NCI-H1694 (cell line): ENCODE measurements around the gene THAP7.

ENCODE experiments used
- DNase-seq: peaks from one replicate; lab custom pipeline; 2025; lab: John Stamatoyannopoulos, UW

THAP7 gene

DNA sequence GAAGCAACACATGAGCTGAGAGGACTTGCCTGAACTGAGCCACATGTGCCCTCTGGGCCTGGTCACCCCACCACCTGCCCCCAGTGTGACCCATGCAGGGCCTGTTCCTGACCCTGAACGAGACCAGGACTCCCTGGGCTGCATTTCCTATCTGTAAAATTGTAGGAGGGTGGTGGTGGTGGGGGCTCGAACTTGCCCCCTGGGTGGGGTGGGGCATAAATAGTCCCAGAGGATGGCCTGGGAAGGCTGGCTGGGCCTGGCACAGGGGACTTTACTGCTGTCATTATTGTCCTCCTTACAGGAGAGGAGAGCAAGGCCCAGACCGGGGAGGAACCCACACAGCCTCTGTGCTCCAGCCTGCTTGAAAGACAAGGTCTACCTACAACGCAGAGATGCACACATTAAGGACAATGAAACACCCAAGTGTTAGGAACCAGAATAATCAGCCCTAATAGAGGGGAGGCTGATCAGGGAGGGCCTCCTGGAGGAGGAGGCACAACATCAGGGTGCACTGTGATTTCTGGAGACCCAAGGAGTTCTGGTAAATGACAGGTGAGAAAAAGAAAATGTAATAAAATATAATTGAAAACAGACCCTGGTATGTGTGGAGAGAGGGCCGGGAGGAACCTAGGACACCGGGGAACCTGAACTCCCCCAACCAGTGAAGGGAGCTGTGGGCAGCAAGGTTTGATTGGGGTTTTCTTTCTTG lies 37.7 kb downstream of the THAP7 start:
- DNase-seq, result no peak

DNA sequence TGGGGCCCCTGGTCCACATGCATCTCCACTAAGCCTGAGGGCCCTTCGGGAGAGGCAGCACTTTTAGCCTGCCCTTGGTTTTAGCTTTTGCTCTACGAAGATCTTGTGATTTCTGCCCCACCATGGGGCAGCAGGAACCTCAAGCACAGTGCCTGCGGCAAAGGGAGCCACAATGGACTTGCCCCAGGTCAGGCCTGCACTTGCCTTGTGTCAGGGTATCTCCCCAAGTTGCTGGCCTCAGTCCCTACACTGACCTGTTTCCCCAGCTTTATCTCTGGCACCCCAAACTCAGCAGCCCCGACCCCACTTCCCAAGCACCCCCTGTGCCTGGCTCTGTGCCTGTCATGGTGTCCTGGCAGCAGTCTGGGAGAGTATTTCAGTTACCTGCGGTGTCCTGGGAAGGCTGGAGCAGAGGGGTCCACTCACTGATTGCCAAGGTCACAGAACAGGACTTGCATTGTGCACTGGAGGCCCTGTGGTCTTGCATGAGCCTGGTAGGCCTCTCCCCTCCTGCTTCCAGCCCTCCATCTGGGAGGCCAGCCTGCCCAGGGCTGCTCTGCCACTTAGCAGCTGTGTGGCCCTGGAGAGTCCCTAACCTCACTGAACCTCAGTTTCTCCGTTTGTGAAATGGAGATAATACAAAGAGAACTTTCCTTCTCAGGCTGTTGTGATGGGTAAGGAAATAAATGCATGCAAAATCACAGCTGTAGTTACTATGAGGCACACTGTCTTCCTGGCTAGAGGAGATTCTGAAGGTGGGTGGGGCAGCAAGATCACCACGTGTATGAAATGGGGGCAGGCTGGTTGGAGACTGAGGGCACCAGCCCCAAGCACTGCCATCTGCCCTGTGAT lies 38.5 kb downstream of the THAP7 start:
- DNase-seq, result no peak

- no peak for DNase-seq
Observed at GRCh38 chr22:20962491-20962945, 39.4 kb downstream of the THAP7 start.

GRCh38 chr22:20960609-20961008 lies 41.3 kb downstream of the THAP7 start:
- no peak for DNase-seq

GRCh38 chr22:20959578-20960461 lies 42.1 kb downstream of the THAP7 start:
- no peak for DNase-seq

DNA sequence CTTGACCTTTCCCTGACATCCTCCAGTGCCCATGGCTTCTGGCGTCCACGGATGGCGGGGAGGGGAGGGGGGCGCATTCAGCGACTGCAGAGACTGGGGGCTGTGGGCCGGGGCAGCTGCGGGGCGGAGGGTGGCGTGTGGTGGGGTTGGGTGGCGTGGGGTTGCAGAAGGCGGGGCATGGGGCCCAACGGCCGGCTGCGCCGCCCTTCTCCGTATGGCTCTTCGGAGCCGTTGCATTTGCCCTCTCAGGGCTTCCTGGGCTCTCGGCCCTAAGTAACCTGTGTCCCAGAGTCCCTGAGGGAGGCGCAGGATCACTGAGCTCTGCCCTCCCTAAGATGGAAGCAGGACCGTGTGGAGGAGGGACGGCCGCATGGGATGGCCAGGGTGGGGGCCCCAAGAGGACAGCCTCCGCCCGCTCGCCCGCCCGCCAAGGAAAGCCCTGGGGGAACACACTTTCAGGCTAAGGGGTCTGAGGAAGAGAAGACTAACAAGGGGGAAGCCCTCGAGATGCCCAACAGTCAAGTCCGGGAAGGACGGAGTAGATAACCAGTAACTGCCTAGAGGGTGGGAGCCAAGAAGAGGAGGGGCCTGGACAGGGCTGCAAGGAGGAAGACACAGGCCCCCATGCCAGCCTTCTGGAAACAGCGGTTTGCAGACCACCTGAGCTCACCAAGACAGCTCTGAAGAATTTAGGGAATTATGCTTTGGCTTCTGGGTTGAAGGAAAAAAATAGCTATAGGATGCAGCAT lies 44.1 kb downstream of the THAP7 start:
- no peak for DNase-seq

DNA sequence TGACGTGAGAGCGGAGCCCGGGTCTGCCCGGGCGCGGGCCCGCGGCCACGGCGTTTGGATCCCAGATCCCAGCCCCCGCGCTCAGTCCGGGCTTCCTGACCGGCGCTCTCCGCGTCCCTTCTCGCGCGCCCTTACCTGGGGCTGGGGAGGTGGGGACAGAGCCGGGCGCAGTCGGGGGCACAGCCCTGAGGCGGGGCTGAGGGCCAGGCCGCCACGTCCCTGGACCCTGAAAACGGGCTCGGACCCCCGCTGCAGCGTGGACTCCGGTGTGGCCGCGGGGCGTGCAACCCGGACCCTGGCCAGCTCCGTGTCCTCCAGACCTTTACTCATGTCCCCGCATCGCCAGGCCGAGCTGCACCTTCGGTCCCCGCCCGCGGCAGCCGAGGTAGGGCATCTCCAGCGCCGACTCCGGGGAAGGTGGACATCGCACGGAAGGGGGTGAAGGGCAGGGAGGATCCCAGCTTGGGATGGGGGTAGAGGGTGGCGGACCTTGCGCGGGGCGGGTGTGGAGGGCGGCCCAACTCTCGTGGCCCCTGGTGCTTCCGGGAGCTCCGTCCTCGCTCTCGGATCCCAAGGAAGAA lies 44.7 kb downstream of the THAP7 start:
- DNase-seq, result no peak

DNA sequence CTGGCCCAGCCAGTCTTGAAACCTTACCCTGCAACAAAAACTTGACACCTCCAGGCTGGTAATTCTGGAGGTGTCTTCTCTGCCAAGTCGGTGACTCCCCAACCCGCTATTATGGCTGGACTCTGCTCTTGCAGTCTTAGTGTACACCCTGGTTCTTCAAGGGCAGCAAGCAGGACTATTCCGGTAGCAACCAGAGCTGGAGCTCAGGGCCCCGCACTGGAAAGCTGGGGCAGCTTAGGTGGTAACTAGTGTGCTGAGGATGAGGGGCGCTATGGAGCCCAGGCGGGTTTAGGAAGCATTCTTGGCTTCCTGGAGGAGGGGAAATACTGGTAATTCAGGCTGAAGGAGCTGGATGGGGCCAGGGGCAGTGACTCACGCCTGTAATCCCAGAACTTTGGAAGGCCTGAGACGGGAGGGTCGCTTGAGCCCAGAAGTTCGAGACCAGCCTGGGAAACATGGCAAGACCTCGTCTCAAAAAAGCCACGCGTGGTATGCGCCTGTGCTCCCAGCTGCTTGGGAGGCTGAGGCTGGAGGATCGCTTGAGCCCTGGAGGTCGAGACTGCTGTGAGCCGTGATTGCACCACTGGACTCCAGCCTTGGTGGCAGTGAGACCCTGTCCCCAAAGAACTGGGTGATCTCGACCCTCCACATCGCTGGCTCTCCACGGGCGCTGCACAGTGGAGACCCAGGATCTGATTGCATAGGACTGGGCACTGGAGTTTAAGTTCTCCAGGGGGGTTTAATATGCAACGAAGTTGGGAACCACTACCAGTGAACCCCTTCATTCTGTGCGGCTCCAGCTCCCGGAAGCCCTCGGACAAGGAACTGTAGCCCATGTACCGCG lies 45.4 kb downstream of the THAP7 start:
- no peak for DNase-seq

- no peak for DNase-seq
Observed at GRCh38 chr22:20955548-20955947, 46.4 kb downstream of the THAP7 start.

DNA sequence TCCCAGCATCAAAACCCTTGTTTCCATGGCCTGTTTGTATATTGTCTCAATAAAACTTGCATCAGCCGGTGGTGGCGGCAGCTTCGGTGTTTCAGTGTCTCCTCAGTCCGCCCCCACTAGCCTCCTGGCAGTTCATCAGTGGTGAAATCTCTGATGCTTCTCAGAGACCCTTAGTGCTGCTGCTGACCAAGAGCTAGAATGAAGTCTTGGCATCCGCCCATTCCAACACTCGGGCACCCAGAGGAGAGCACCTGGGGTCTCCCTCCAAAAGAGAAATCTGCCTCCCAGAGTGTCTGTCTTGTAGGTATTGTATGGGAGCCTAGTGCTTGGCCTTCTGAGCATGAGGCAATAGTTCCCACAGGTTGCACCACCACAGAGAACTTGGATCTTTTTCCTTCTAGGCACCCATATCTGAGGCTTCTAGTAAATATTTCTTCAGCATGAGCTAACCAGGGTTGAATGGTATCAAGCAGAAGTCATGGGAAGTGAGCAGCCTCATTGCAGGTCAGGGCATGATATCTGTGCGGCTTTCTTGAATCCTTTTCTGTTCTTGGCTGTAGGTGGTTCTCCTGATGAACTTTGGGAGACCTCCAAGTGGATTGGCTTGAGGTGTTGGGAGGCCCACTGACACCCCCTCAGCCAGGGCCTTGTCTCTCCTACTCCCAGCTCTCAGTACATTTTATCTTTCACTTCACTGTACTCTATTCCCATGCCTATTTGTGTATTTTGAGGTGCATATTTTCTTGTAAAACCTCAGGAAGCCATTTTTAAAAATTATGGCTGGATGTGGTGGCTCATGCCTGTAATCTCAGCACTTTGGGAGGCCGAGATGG lies 48.0 kb downstream of the THAP7 start:
- DNase-seq, result no peak

GRCh38 chr22:20953342-20953608 lies 48.6 kb downstream of the THAP7 start:
- DNase-seq, result no peak

- no peak for DNase-seq
Observed at GRCh38 chr22:20952544-20953341, 49.2 kb downstream of the THAP7 start.

DNA sequence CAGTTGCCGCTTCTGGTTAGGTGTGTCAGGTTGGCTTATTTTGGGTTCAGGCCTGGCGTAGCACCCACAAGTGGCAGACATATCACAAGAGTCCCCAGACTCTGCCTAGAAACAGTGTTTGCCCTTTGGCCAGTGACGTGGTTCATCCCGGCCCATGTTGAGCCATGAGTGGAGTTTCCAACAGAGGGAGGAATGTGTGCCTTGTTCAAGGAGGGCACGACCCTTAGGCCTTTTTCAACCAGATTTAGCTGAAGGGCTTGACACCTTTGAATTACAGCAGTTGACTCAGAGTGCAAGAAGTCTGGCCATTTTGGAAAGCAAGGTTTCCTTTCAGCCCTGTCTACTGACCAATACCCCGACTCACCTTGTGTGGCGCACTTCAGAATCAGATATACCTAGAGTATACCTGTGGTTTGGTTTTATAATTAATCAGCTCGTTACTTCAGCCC lies 50.0 kb downstream of the THAP7 start:
- no peak for DNase-seq

- DNase-seq, result no peak
Observed at GRCh38 chr22:20951151-20951931, 50.6 kb downstream of the THAP7 start.

DNA sequence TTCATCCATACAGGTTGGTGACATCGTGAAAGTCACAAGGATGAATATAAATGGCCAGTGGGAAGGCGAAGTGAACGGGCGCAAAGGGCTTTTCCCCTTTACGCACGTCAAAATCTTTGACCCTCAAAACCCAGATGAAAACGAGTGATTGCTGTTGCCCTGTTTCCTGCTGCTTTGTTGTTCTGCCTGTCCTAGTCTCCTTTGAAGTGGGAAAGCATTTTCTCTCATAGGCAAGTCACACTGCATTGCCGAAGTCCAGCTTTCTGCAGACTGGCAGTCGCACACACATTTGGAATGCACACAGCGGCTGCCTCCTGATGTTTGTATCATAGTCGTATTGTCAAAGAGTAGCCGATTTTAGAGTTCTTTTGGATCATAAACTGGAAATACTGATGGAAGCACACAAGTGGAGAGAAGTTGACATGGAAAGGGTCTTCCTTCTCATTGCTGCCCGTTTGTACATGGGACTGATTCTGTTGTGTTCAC lies 52.2 kb downstream of the THAP7 start:
- DNase-seq, result no peak
